Lower leg skin (tissue), 3 donors: ENCODE data around the gene PRMT2.

ENCODE experiments used
- POLR2A ChIP-seq, 2 donors: fragments of 450-650 bp; IDR thresholded peaks; one replicate each; pipeline ENCODE4 v1.6.1; 2016 to 2017; ENCODE audit warnings: antibody characterized with exemption in 2 of 2, mild to moderate bottlenecking in 1 of 2, moderate library complexity in 1 of 2
- TF ChIP-seq, protein P1 (sequence below), 3 donors: fragments of 450-650 bp; IDR thresholded peaks; one replicate each; pipeline ENCODE4 v1.5.1; 2016; ENCODE audit warnings: antibody characterized with exemption in 3 of 3, mild to moderate bottlenecking in 3 of 3, moderate library complexity in 2 of 3

- TF ChIP-seq, protein P1, sequence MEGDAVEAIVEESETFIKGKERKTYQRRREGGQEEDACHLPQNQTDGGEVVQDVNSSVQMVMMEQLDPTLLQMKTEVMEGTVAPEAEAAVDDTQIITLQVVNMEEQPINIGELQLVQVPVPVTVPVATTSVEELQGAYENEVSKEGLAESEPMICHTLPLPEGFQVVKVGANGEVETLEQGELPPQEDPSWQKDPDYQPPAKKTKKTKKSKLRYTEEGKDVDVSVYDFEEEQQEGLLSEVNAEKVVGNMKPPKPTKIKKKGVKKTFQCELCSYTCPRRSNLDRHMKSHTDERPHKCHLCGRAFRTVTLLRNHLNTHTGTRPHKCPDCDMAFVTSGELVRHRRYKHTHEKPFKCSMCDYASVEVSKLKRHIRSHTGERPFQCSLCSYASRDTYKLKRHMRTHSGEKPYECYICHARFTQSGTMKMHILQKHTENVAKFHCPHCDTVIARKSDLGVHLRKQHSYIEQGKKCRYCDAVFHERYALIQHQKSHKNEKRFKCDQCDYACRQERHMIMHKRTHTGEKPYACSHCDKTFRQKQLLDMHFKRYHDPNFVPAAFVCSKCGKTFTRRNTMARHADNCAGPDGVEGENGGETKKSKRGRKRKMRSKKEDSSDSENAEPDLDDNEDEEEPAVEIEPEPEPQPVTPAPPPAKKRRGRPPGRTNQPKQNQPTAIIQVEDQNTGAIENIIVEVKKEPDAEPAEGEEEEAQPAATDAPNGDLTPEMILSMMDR (IDR thresholded peaks at IDR 0.05) = no peak
- TF ChIP-seq POLR2A (IDR thresholded peaks at IDR 0.05) = no peak
Measured at GRCh38 chr21:46656820-46657219, 21.3 kb downstream of the PRMT2 start.
